ENCODE results near the gene MINDY4B.

Gene MINDY4B

DNA sequence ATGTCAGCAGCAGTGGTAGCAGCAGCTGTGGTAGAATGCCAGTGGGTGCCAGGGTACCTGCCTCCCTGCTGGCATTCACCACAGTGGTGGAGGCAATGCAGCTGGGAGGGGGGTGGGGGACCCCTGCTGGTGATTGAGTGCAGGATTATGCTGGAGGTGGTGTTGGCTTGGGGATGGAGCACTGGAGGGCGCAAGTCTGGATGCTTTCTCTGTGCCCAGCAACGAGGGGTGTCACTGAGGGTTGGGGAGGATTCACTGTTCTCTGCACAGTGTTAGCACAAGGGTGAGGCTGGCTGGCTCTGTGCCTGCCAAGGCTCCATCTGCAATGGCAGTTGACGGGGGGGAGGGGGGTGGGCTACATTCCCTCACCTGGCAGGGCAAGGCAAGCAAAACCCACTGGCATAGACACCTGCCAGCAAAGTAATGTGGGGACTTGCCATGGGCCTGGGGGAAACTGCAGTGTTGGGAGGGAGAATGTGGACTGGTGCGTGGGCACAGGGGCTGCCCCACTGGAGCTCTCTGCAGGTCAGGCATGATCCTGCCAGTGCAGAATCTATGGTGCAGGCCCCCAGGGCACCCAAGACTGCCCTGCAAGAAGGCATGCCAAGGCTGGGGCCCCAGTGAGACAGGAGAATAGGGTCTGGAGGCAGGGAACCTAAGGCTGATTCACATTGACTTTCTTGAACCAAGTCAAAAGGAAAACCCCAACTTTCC, 64.3 kb downstream of the MINDY4B start:
- CTCF ChIA-PET: no interaction called here
- no peak for DNase-seq (ENCODE audit: extremely low spot score)
- TF ChIP-seq BHLHE40 (IDR thresholded peaks at IDR 0.05; ENCODE audit: borderline replicate concordance) (no peak), HDGF (IDR thresholded peaks at IDR 0.05; ENCODE audit: borderline replicate concordance) (no peak), TARDBP (IDR thresholded peaks at IDR 0.05) (no peak), SUZ12 (IDR thresholded peaks at IDR 0.05) (no peak), NFRKB (IDR thresholded peaks at IDR 0.05) (no peak), ZNF384 (IDR thresholded peaks at IDR 0.05) (no peak), SP1 (IDR thresholded peaks at IDR 0.05) (no peak)
- POLR2A ChIA-PET: no interaction called here

DNA sequence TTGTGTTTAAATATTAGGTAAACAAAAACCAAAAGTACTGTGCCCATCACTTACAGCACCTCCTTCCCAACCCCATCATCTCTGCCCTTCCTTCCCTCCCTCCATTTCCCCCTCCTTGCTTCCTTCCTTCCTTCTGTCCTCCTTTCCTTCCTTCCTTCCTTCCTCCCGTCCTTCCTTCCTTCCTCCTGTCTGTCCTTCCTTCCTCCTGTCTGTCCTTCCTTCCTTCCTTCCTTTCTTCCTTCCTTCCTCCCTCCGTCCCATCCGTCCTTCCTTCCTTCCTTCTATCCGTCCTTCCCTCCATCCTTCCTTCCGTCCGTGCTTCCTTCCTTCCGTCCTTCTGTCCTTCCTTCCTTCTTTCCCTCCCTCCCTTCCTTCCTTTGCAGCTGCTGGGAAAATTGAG, 74.5 kb downstream of the MINDY4B start:
- CTCF ChIA-PET: interaction anchor here (2.3 kb wide), 1 partner anchor 43 kb away, joined by 7 read pairs; no protein-coding TSS in a partner anchor
- TF ChIP-seq ZNF384 (IDR thresholded peaks at IDR 0.05): no peak
- no peak for TF ChIP-seq HDGF (IDR thresholded peaks at IDR 0.05; ENCODE audit: borderline replicate concordance)
- TF ChIP-seq L3MBTL2 (conservative IDR thresholded peaks at IDR 0.05): no peak
- no peak for TF ChIP-seq ARNT (IDR thresholded peaks at IDR 0.05)
- TF ChIP-seq NFRKB (IDR thresholded peaks at IDR 0.05): no peak
- no peak for TF ChIP-seq FOXK2 (IDR thresholded peaks at IDR 0.05)
- no peak for TF ChIP-seq LEF1 (IDR thresholded peaks at IDR 0.05; ENCODE audit: borderline replicate concordance)
- TF ChIP-seq BHLHE40 (IDR thresholded peaks at IDR 0.05; ENCODE audit: borderline replicate concordance): no peak
- TF ChIP-seq, protein P1, sequence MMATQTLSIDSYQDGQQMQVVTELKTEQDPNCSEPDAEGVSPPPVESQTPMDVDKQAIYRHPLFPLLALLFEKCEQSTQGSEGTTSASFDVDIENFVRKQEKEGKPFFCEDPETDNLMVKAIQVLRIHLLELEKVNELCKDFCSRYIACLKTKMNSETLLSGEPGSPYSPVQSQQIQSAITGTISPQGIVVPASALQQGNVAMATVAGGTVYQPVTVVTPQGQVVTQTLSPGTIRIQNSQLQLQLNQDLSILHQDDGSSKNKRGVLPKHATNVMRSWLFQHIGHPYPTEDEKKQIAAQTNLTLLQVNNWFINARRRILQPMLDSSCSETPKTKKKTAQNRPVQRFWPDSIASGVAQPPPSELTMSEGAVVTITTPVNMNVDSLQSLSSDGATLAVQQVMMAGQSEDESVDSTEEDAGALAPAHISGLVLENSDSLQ (IDR thresholded peaks at IDR 0.05): no peak
- no peak for TF ChIP-seq SUZ12 (IDR thresholded peaks at IDR 0.05)
- TF ChIP-seq TARDBP (IDR thresholded peaks at IDR 0.05): no peak
- no peak for TF ChIP-seq FOXA1 (IDR thresholded peaks at IDR 0.05)
- POLR2A ChIA-PET: no interaction called here
- no peak for DNase-seq (ENCODE audit: extremely low spot score)

DNA sequence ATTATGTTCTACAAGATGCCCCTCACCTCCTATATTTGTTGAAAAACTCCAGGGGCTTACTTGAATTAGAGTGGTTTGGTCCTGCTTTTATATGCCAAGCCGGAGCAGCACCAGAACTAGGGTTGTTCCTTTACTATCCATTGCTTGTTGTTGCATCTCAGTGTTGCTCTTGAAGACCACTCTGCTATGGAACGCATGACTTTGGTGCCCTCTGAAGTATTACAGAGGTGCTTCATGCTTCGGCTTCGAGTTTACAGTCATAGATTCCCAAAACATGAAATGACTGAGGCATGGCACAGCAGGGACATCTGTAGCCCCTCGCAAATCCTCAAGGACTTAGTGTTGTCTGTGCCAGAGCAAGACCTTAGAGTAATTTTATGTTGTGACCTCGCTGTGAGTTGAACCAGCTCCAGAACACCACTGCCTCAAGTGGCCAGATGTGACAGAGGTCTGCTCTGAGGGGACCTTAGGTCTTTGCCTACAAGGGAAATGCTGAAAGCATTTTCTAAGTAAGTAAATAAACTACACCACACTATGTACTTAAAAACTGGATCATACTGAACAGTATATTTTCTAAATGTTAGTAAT, 75.1 kb downstream of the MINDY4B start:
- DNase-seq (ENCODE audit: extremely low spot score): peak; percentile 50
- ChIA-PET POLR2A (no interaction called here), CTCF (interaction anchor here (1.5 to 2.3 kb wide), 2 partner anchors 13 to 42 kb away, joined by 3 to 7 read pairs; no protein-coding TSS in a partner anchor)
- TF ChIP-seq FOXK2 (IDR thresholded peaks at IDR 0.05): no peak
- TF ChIP-seq HDGF (IDR thresholded peaks at IDR 0.05; ENCODE audit: borderline replicate concordance): no peak
- no peak for TF ChIP-seq NFRKB (IDR thresholded peaks at IDR 0.05)
- TF ChIP-seq LEF1 (IDR thresholded peaks at IDR 0.05; ENCODE audit: borderline replicate concordance): no peak
- no peak for TF ChIP-seq CTBP1 (IDR thresholded peaks at IDR 0.05; ENCODE audit: borderline replicate concordance)
- TF ChIP-seq ZNF384 (IDR thresholded peaks at IDR 0.05): no peak
- TF ChIP-seq ARNT (IDR thresholded peaks at IDR 0.05): no peak
- TF ChIP-seq ELF4 (IDR thresholded peaks at IDR 0.05): no peak
- TF ChIP-seq, protein P1 (IDR thresholded peaks at IDR 0.05): no peak
- no peak for TF ChIP-seq SUZ12 (IDR thresholded peaks at IDR 0.05)
- TF ChIP-seq TARDBP (IDR thresholded peaks at IDR 0.05): no peak
- no peak for TF ChIP-seq FOXM1 (IDR thresholded peaks at IDR 0.05; ENCODE audit: borderline replicate concordance)

DNA sequence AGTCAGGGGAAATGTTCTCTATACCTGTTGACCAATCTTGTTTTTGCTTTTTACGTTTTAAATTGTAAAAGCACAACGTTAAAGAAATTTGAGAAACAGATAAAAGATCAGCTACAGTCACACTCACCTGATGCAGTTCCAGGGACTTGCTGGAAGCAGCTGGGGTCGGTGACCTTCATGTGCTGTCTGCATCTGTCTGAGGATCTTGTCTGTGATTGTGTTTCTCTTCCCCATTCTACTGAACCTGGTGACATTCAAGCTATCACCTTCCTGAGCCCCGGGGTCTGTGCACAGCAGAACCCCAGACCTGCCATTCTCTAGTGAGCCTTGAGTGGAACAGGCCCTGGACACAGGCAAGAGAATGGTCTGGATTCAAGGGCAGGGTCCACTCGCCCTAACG, 75.8 kb downstream of the MINDY4B start:
- ChIA-PET CTCF (interaction anchor here (0.7 to 1.5 kb wide), 2 partner anchors 14 to 41 kb away, joined by 3 read pairs; no protein-coding TSS in a partner anchor), POLR2A (no interaction called here)
- TF ChIP-seq NFRKB (IDR thresholded peaks at IDR 0.05): no peak
- TF ChIP-seq ELF4 (IDR thresholded peaks at IDR 0.05): no peak
- TF ChIP-seq LEF1 (IDR thresholded peaks at IDR 0.05; ENCODE audit: borderline replicate concordance): no peak
- no peak for TF ChIP-seq FOXM1 (IDR thresholded peaks at IDR 0.05; ENCODE audit: borderline replicate concordance)
- no peak for TF ChIP-seq HDGF (IDR thresholded peaks at IDR 0.05; ENCODE audit: borderline replicate concordance)
- TF ChIP-seq TARDBP (IDR thresholded peaks at IDR 0.05): no peak
- TF ChIP-seq ZNF384 (IDR thresholded peaks at IDR 0.05): no peak
- no peak for TF ChIP-seq SUZ12 (IDR thresholded peaks at IDR 0.05)
- TF ChIP-seq FOXA1 (IDR thresholded peaks at IDR 0.05): no peak
- DNase-seq (ENCODE audit: extremely low spot score): no peak

DNA sequence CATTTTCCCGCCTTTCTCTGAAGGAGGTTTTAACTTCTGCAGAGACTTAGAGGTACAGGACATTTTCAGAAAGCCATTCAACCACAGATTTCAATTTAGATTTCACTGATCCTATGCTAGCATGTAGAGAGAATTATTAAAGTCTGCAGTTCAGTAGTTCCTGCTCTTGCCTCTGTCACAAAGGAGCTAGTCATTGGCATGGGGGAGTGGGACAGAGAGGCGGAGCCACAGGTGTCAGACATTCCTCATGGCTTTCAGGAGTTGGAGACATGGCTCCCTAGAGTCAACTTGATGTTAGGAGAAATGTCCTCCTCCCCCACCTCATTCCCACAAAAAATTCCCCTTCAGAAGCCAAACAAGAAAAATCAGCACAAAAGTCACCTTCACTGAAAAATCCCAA, 76.2 kb downstream of the MINDY4B start:
- ChIA-PET CTCF (interaction anchor here (0.7 to 1.5 kb wide), 2 partner anchors 14 to 41 kb away, joined by 3 read pairs; no protein-coding TSS in a partner anchor), POLR2A (no interaction called here)
- TF ChIP-seq ARNT (IDR thresholded peaks at IDR 0.05): no peak
- TF ChIP-seq FOXA1 (IDR thresholded peaks at IDR 0.05): no peak
- TF ChIP-seq ZNF384 (IDR thresholded peaks at IDR 0.05): no peak
- TF ChIP-seq L3MBTL2 (conservative IDR thresholded peaks at IDR 0.05): no peak
- TF ChIP-seq FOXM1 (IDR thresholded peaks at IDR 0.05; ENCODE audit: borderline replicate concordance): no peak
- no peak for DNase-seq (ENCODE audit: extremely low spot score)

DNA sequence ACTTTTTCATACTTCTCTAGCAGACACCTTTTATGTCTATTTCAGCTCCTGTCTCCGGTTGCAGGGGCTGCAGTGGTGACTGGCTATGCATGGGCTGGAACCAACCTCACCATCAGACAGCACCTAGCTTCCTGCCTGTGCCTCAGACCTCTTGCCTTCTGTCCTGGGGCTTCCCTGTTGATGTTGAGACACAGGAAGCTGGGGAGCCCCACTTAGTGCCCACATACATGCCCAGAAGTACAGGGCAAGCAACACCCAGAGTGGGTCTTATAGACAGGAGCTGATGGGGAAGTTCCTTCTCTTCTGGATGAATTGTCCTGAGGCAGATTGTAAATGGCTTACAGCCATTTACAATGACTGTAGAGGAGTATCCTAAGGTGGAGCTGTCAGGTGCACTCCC, 77.0 kb downstream of the MINDY4B start:
- TF ChIP-seq, protein P1 (IDR thresholded peaks at IDR 0.05): no peak
- TF ChIP-seq CTBP1 (IDR thresholded peaks at IDR 0.05; ENCODE audit: borderline replicate concordance): no peak
- TF ChIP-seq SUZ12 (IDR thresholded peaks at IDR 0.05): no peak
- TF ChIP-seq ELF4 (IDR thresholded peaks at IDR 0.05): no peak
- TF ChIP-seq ARNT (IDR thresholded peaks at IDR 0.05): no peak
- no peak for TF ChIP-seq FOXA1 (IDR thresholded peaks at IDR 0.05)
- TF ChIP-seq LEF1 (IDR thresholded peaks at IDR 0.05; ENCODE audit: borderline replicate concordance): no peak
- TF ChIP-seq FOXK2 (IDR thresholded peaks at IDR 0.05): no peak
- no peak for TF ChIP-seq FOXM1 (IDR thresholded peaks at IDR 0.05; ENCODE audit: borderline replicate concordance)
- no peak for TF ChIP-seq NFRKB (IDR thresholded peaks at IDR 0.05)
- TF ChIP-seq BHLHE40 (IDR thresholded peaks at IDR 0.05; ENCODE audit: borderline replicate concordance): no peak
- no peak for TF ChIP-seq HDGF (IDR thresholded peaks at IDR 0.05; ENCODE audit: borderline replicate concordance)
- TF ChIP-seq SP1 (IDR thresholded peaks at IDR 0.05): no peak
- TF ChIP-seq ZNF384 (IDR thresholded peaks at IDR 0.05): no peak
- no peak for TF ChIP-seq L3MBTL2 (conservative IDR thresholded peaks at IDR 0.05)
- no peak for TF ChIP-seq TARDBP (IDR thresholded peaks at IDR 0.05)
- ChIA-PET POLR2A (no interaction called here), CTCF (no interaction called here)
- no peak for DNase-seq (ENCODE audit: extremely low spot score)

All from HEK293T (cell line).